Suprapubic skin (tissue), 4 donors: ENCODE results near the gene TARM1.

ENCODE experiments used
- CTCF ChIP-seq, 2 donors: fragments of 200-600 bp in 1 of 2; fragments of 450-650 bp in 1 of 2; sonication (generic) in 1 of 2; IDR thresholded peaks; one replicate each; pipeline ENCODE4 v1.5.1; 2016 to 2019; ENCODE audit warnings: antibody characterized with exemption in 2 of 2, mild to moderate bottlenecking in 1 of 2, moderate library complexity in 1 of 2
- EP300 ChIP-seq: sonication (generic); formaldehyde crosslinking; IDR thresholded peaks from one replicate; pipeline ENCODE4 v1.6.1; 2017; ENCODE audit warnings: antibody characterized with exemption
- POLR2AphosphoS5 ChIP-seq, 3 donors: sonication (generic); formaldehyde crosslinking; IDR thresholded peaks; one replicate each; pipeline ENCODE4 v1.6.1; 2017; ENCODE audit warnings: antibody characterized with exemption in 3 of 3

GRCh38 chr19:54121259-54121658 lies 40.1 kb upstream of the TARM1 start:
- no peak for TF ChIP-seq CTCF (IDR thresholded peaks at IDR 0.05)
- no peak for TF ChIP-seq EP300
- no peak for TF ChIP-seq POLR2AphosphoS5 (IDR thresholded peaks at IDR 0.05)
